Keratinocyte (primary cell): ENCODE measurements around the gene RHCE. TPM values are rescaled to one million over a fixed set of nuclear protein-coding genes. Genes with fewer than 3 reads are reported as not detected.
"Not testable (repeated sequence)": the region's sequence is repeated elsewhere in the genome, so short reads cannot be mapped to it uniquely, and the experiment has no call there.

ENCODE experiments used
- DNase-seq: peaks from one replicate; pipeline ENCODE4 v3.0.0-alpha.2; 2011; ENCODE audit warnings: low read depth, missing footprints, low spot score
- FAIRE-seq: peaks from 2 replicates; lab custom pipeline; 2011; peaks lifted over from hg19 to GRCh38; lab: Jason Lieb, UNC
- H2AFZ ChIP-seq: 2 replicates; pipeline ENCODE4 v1.6.0; 2012; ENCODE audit warnings: low read length, control low read depth, inconsistent platforms; ENCODE audit not compliant: control insufficient read depth
- H3K27ac ChIP-seq: 2 replicates; pipeline ENCODE4 v1.5.1; 2011; ENCODE audit warnings: low read length; ENCODE audit not compliant: control insufficient read depth, insufficient read depth
- H3K27me3 ChIP-seq: 3 replicates; pipeline ENCODE4 v1.6.0; 2011; ENCODE audit warnings: low read length; ENCODE audit not compliant: control insufficient read depth, insufficient read depth; ENCODE audit errors: extremely low read depth
- H3K36me3 ChIP-seq, 2 experiments: 2 replicates in 1 of 2; 3 replicates in 1 of 2; pipeline ENCODE4 v1.5.1; 2011; ENCODE audit warnings: low read length in 2 of 2, mild to moderate bottlenecking in 1 of 2; ENCODE audit not compliant: control insufficient read depth in 2 of 2, insufficient read depth in 2 of 2; ENCODE audit errors: extremely low read depth in 1 of 2
- H3K4me1 ChIP-seq: 3 replicates; pipeline ENCODE4 v1.5.1; 2011; ENCODE audit warnings: low read length; ENCODE audit not compliant: control insufficient read depth, insufficient read depth; ENCODE audit errors: extremely low read depth
- H3K4me2 ChIP-seq: 3 replicates; pipeline ENCODE4 v1.6.0; 2011; ENCODE audit warnings: low read depth, low read length; ENCODE audit not compliant: control insufficient read depth, insufficient read depth; ENCODE audit errors: extremely low read depth
- H3K4me3 ChIP-seq, 3 experiments: fragments of 200-600 bp in 1 of 3; sonication (generic) in 1 of 3; 2 replicates in 2 of 3; 3 replicates in 1 of 3; pipeline ENCODE4 v1.5.1; 2011 to 2016; ENCODE audit warnings: low read length in 3 of 3, mild to moderate bottlenecking in 3 of 3, control low read depth in 2 of 3, inconsistent platforms in 1 of 3, low read depth in 1 of 3, mixed read lengths in 1 of 3, mixed run types in 1 of 3, moderate library complexity in 1 of 3; ENCODE audit not compliant: control insufficient read depth in 2 of 3, insufficient read depth in 2 of 3; ENCODE audit errors: extremely low read depth in 1 of 3
- H3K79me2 ChIP-seq: 2 replicates; pipeline ENCODE4 v1.6.0; 2012; ENCODE audit warnings: low read length; ENCODE audit not compliant: control insufficient read depth, insufficient read depth
- H3K9ac ChIP-seq: 3 replicates; pipeline ENCODE4 v1.6.0; 2011; ENCODE audit warnings: low read length; ENCODE audit not compliant: control insufficient read depth, insufficient read depth; ENCODE audit errors: extremely low read depth
- H3K9me1 ChIP-seq: 3 replicates; pipeline ENCODE4 v1.6.0; 2011; ENCODE audit warnings: low read length; ENCODE audit not compliant: control insufficient read depth, insufficient read depth; ENCODE audit errors: extremely low read depth
- H3K9me3 ChIP-seq: 2 replicates; pipeline ENCODE4 v1.5.1; 2012; ENCODE audit warnings: low read depth, low read length; ENCODE audit not compliant: control insufficient read depth
- H4K20me1 ChIP-seq: 3 replicates; pipeline ENCODE4 v1.6.0; 2011; ENCODE audit warnings: low read length; ENCODE audit not compliant: control insufficient read depth, insufficient read depth; ENCODE audit errors: extremely low read depth
- CTCF ChIP-seq, 3 experiments: IDR thresholded peaks in 1 of 3; conservative IDR thresholded peaks in 1 of 3; optimal IDR thresholded peaks in 1 of 3; 2 replicates in 2 of 3; 3 replicates in 1 of 3; pipeline versions ENCODE3 to v1.5.1; 2011; ENCODE audit warnings: low read length in 3 of 3, mild to moderate bottlenecking in 3 of 3, moderate library complexity in 2 of 3, control low read depth in 1 of 3, inconsistent platforms in 1 of 3; ENCODE audit not compliant: insufficient read depth in 2 of 3; ENCODE audit errors: extremely low read depth in 1 of 3
- EZH2 ChIP-seq: IDR thresholded peaks from one replicate; pipeline ENCODE4 v1.6.1; 2012; ENCODE audit warnings: inconsistent platforms, mild to moderate bottlenecking, low read length, moderate library complexity
- dilution Hi-C: fragments of 300-500 bp; cut with MboI; formaldehyde crosslinking; loops from one replicate; pipeline ENCODE4 v1.7.0; 2020; ENCODE audit warnings: low sequenced_read_pairs; ENCODE audit not compliant: extremely low pct_ligation_motif_present
- polyA plus RNA-seq, 5 experiments: library from polyadenylated mRNA; depleted of rRNA in 3 of 5; stranded (reverse) in 3 of 5; stranded (forward) in 1 of 5; unstranded in 1 of 5; fragments of >200 nt; gene quantifications; 1 replicate in 1 of 5; 2 replicates in 3 of 5; 3 replicates in 1 of 5; pipeline versions ENCODE4 v1.2.1 to v1.2.3, GENCODE V29; 2011 to 2012; ENCODE audit warnings: missing spikeins in 2 of 5, low read depth in 1 of 5, low replicate concordance in 1 of 5

Gene RHCE
- polyA plus RNA-seq, 1 donor (not counting 4 experiments of a cell fraction or from before 2014, with no cell fraction given) = 0.20 TPM

- Histone ChIP-seq H3K36me3 (no peaks in the 10 kb centered on the region), H3K4me2 (no peak overlapping the region), H3K9me3 (no peaks in the 10 kb centered on the region), H3K9me1 (no peaks in the 10 kb centered on the region), H3K4me1 (peaks cover 4% of the 10 kb centered on the region), H3K4me3 (no peak overlapping the region), H3K79me2 (no peaks in the 10 kb centered on the region), H3K27ac (no peak overlapping the region), H3K9ac (no peak overlapping the region), H2AFZ (no peak overlapping the region), H3K27me3 (no peaks in the 10 kb centered on the region), H4K20me1 (no peaks in the 10 kb centered on the region)
- DNase-seq (peak; percentile 26), FAIRE-seq (no peak)
- dilution Hi-C loops = no loop called here
- TF ChIP-seq CTCF (optimal IDR thresholded peaks at IDR 0.05 in 1 of 3, IDR thresholded peaks at IDR 0.05 in 1 of 3, conservative IDR thresholded peaks at IDR 0.05 in 1 of 3; ENCODE audit: extremely low read depth in 1 of 3, insufficient read depth in 2 of 3, low read length in 3 of 3) = no peak
- TF ChIP-seq EZH2 = no peak
These were observed 4.8 kb upstream of the RHCE start for GRCh38 chr1:25425098-25426085.

GRCh38 chr1:25423206-25423605, 2.6 kb upstream of the RHCE start:
- H3K4me1 ChIP-seq, H4K20me1 ChIP-seq, H3K79me2 ChIP-seq, H3K9ac ChIP-seq, H3K27me3 ChIP-seq, H3K9me3 ChIP-seq, H3K27ac ChIP-seq, H3K9me1 ChIP-seq, H2AFZ ChIP-seq, H3K4me3 ChIP-seq, H3K36me3 ChIP-seq, DNase-seq, FAIRE-seq, H3K4me2 ChIP-seq, dilution Hi-C loops: not testable (repeated sequence)

- H3K4me2 ChIP-seq, H3K9me3 ChIP-seq, H3K4me1 ChIP-seq, H3K27me3 ChIP-seq, H3K27ac ChIP-seq, DNase-seq, dilution Hi-C loops, H3K9ac ChIP-seq, H3K36me3 ChIP-seq, H3K9me1 ChIP-seq, H3K79me2 ChIP-seq, H4K20me1 ChIP-seq, FAIRE-seq, H3K4me3 ChIP-seq, H2AFZ ChIP-seq: not testable (repeated sequence)
These were observed 1.3 kb downstream of the RHCE start for GRCh38 chr1:25419339-25419738.

GRCh38 chr1:25417280-25417679, 3.3 kb downstream of the RHCE start:
- FAIRE-seq, H2AFZ ChIP-seq, H3K4me2 ChIP-seq, H4K20me1 ChIP-seq, H3K27ac ChIP-seq, H3K27me3 ChIP-seq, H3K4me1 ChIP-seq, H3K9ac ChIP-seq, H3K36me3 ChIP-seq, H3K9me3 ChIP-seq, dilution Hi-C loops, H3K9me1 ChIP-seq, DNase-seq, H3K79me2 ChIP-seq, H3K4me3 ChIP-seq: not testable (repeated sequence)
